SK-N-SH treated with all-trans-retinoic acid at 6 μM for 48 hours (cell line): Measurements from ENCODE around the gene ZCCHC24.

Source experiments
- ARNTL ChIP-seq: fragments of 450-650 bp; formaldehyde crosslinking; IDR thresholded peaks from 2 replicates; pipeline ENCODE4 v1.5.0; 2020; ENCODE audit warnings: low read depth, mild to moderate bottlenecking, moderate library complexity, borderline replicate concordance
- GLIS3 ChIP-seq: fragments of 250-450 bp; sonication (Bioruptor Pico); IDR thresholded peaks from 2 replicates; pipeline ENCODE4 v1.5.0; 2020; ENCODE audit warnings: mild to moderate bottlenecking, moderate library complexity
- ISL1 ChIP-seq: fragments of 250-450 bp; sonication (Bioruptor Pico); IDR thresholded peaks from 2 replicates; pipeline ENCODE4 v2.1.2; 2022; ENCODE audit warnings: mild to moderate bottlenecking, moderate library complexity
- OSR1 ChIP-seq: fragments of 250-450 bp; sonication (Bioruptor Pico); IDR thresholded peaks from 2 replicates; pipeline ENCODE4 v1.8.0; 2022; ENCODE audit warnings: moderate library complexity, mild to moderate bottlenecking, inconsistent platforms
- PATZ1 ChIP-seq: fragments of 250-450 bp; sonication (Bioruptor Pico); IDR thresholded peaks from 2 replicates; pipeline ENCODE4 v1.8.0; 2020; ENCODE audit warnings: mild to moderate bottlenecking, moderate library complexity, borderline replicate concordance
- TCF4 ChIP-seq: fragments of 250-450 bp; sonication (Bioruptor Pico); IDR thresholded peaks from 2 replicates; pipeline ENCODE4 v1.8.0; 2021; ENCODE audit warnings: mild to moderate bottlenecking, moderate library complexity, borderline replicate concordance
- TOX ChIP-seq: fragments of 250-450 bp; sonication (Bioruptor Pico); IDR thresholded peaks from 2 replicates; pipeline ENCODE4 v1.8.0; 2021; ENCODE audit warnings: mild to moderate bottlenecking, moderate library complexity, borderline replicate concordance
- ZNF565 ChIP-seq: fragments of 450-650 bp; formaldehyde crosslinking; conservative IDR thresholded peaks from 2 replicates; pipeline ENCODE4 v1.5.0; 2020; ENCODE audit warnings: low read depth, mild to moderate bottlenecking, moderate library complexity
- ZNF70 ChIP-seq: fragments of 450-650 bp; formaldehyde crosslinking; IDR thresholded peaks from 2 replicates; pipeline ENCODE4 v1.5.0; 2020; ENCODE audit warnings: mild to moderate bottlenecking, moderate library complexity
- TF ChIP-seq, protein P1 (sequence below): fragments of 250-450 bp; sonication (Bioruptor Pico); IDR thresholded peaks from 2 replicates; pipeline ENCODE4 v1.5.1; 2021; ENCODE audit warnings: mild to moderate bottlenecking, moderate library complexity
- TF ChIP-seq, protein P2 (sequence below): fragments of 250-450 bp; sonication (Bioruptor Pico); IDR thresholded peaks from 2 replicates; pipeline ENCODE4 v1.5.1; 2020; ENCODE audit warnings: low read depth, mild to moderate bottlenecking, moderate library complexity
- TF ChIP-seq, protein P3 (sequence below): fragments of 250-450 bp; sonication (Bioruptor Pico); IDR thresholded peaks from 2 replicates; pipeline ENCODE4 v1.5.0; 2020; ENCODE audit warnings: mild to moderate bottlenecking, moderate library complexity

DNA sequence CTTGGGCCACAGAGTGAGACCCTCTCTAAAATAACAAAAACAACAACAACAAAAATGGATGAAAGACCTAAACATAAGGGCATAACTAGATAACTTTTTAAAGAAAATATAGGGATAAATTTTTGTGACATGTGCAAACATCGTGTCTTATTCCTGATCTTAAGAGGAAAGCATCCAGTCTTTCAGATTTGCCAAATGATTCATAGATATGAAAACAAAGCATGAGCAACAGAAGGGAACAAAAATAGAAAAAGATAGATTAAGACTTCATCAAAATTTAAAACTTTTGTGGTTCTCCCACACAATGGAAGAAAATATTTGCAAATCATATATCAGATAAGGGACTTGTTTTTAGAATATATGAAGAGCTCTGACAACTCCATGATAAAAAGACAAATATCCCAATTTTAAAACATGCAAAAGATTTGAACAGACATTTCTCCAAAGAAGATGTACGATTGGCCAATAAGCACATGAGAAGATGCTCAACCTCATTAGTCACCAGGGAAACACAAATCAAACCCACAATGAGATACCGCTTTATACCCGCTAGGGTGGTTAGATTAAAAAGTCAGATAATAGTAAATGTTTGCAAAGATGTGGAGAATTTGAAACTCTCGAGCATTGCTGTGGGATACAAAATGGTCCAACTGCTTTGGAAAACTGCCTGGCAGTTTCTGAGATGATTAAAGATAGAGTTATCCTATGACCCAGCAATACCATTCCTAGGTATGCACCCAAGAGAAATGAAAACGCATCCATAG is 77.8 kb downstream of the ZCCHC24 start:
- TF ChIP-seq ISL1 (CRISPR knock-in tag) (no peak), ARNTL (no peak), ZNF70 (no peak), ZNF565 (CRISPR knock-in tag) (no peak), GLIS3 (CRISPR knock-in tag) (no peak), TOX (CRISPR knock-in tag) (no peak), OSR1 (CRISPR knock-in tag) (no peak), TCF4 (no peak), PATZ1 (CRISPR knock-in tag) (no peak)
- TF ChIP-seq, protein P1, sequence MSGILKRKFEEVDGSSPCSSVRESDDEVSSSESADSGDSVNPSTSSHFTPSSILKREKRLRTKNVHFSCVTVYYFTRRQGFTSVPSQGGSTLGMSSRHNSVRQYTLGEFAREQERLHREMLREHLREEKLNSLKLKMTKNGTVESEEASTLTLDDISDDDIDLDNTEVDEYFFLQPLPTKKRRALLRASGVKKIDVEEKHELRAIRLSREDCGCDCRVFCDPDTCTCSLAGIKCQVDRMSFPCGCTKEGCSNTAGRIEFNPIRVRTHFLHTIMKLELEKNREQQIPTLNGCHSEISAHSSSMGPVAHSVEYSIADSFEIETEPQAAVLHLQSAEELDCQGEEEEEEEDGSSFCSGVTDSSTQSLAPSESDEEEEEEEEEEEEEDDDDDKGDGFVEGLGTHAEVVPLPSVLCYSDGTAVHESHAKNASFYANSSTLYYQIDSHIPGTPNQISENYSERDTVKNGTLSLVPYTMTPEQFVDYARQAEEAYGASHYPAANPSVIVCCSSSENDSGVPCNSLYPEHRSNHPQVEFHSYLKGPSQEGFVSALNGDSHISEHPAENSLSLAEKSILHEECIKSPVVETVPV (CRISPR knock-in tag) = no peak
- TF ChIP-seq, protein P2, sequence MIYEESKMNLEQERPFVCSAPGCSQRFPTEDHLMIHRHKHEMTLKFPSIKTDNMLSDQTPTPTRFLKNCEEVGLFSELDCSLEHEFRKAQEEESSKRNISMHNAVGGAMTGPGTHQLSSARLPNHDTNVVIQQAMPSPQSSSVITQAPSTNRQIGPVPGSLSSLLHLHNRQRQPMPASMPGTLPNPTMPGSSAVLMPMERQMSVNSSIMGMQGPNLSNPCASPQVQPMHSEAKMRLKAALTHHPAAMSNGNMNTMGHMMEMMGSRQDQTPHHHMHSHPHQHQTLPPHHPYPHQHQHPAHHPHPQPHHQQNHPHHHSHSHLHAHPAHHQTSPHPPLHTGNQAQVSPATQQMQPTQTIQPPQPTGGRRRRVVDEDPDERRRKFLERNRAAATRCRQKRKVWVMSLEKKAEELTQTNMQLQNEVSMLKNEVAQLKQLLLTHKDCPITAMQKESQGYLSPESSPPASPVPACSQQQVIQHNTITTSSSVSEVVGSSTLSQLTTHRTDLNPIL (CRISPR knock-in tag) = no peak
- TF ChIP-seq, protein P3, sequence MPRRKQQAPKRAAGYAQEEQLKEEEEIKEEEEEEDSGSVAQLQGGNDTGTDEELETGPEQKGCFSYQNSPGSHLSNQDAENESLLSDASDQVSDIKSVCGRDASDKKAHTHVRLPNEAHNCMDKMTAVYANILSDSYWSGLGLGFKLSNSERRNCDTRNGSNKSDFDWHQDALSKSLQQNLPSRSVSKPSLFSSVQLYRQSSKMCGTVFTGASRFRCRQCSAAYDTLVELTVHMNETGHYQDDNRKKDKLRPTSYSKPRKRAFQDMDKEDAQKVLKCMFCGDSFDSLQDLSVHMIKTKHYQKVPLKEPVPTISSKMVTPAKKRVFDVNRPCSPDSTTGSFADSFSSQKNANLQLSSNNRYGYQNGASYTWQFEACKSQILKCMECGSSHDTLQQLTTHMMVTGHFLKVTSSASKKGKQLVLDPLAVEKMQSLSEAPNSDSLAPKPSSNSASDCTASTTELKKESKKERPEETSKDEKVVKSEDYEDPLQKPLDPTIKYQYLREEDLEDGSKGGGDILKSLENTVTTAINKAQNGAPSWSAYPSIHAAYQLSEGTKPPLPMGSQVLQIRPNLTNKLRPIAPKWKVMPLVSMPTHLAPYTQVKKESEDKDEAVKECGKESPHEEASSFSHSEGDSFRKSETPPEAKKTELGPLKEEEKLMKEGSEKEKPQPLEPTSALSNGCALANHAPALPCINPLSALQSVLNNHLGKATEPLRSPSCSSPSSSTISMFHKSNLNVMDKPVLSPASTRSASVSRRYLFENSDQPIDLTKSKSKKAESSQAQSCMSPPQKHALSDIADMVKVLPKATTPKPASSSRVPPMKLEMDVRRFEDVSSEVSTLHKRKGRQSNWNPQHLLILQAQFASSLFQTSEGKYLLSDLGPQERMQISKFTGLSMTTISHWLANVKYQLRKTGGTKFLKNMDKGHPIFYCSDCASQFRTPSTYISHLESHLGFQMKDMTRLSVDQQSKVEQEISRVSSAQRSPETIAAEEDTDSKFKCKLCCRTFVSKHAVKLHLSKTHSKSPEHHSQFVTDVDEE (CRISPR knock-in tag) = no peak
